Measurements from ENCODE around the gene ANO8. TPM values are rescaled to one million over a fixed set of nuclear protein-coding genes. Genes with fewer than 3 reads are reported as not detected.
"Not testable (repeated sequence)": the region's sequence is repeated elsewhere in the genome, so short reads cannot be mapped to it uniquely, and the experiment has no call there.

The ANO8 gene
- total and polyA plus RNA-seq, 10 donors, result 1.1 to 12.0 (median 7.2) TPM

DNA sequence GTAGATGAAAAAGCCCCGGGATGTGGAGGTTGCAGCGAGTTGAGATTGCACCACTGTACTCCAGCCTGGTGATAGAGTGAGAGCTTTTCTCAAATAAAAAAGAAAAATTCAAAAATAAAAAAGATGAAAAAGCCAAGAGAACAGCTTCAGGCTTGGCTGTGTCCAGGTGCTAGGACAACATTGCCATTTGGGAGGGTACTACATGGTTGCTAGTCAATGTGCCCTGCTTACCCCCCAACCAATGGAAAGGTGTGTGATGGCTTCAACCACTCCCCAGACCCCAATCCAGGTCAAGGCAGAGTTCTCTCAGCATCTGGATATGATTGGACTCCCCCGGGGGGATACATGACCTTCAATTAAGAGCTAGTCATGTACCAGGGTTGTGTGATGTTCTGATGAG lies 55.2 kb downstream of the ANO8 start:
- Histone ChIP-seq H3K9me3 (no peaks in the 10 kb centered on the region), H3K27ac (no peak overlapping the region), H3K27me3 (replicated peaks in 1 of 7) (peaks cover 0 to 24% (median 14%) of the 10 kb centered on the region in 7 donors), H3K4me1 (peaks cover 11 to 24% (median 19%) of the 10 kb centered on the region in 6 donors), H3K36me3 (peaks cover 0 to 67% (median 38%) of the 10 kb centered on the region in 6 donors), H3K4me3 (no peak overlapping the region)
- 66 to 91% (median 76%) methylated on average over 3 of the region's 3 CpGs for WGBS, 5 donors
- no peak for DNase-seq
- TF ChIP-seq POLR2AphosphoS5 (IDR thresholded peaks at IDR 0.05) (no peak), POLR2A (IDR thresholded peaks at IDR 0.05) (no peak)
- TF ChIP-seq, protein P1, sequence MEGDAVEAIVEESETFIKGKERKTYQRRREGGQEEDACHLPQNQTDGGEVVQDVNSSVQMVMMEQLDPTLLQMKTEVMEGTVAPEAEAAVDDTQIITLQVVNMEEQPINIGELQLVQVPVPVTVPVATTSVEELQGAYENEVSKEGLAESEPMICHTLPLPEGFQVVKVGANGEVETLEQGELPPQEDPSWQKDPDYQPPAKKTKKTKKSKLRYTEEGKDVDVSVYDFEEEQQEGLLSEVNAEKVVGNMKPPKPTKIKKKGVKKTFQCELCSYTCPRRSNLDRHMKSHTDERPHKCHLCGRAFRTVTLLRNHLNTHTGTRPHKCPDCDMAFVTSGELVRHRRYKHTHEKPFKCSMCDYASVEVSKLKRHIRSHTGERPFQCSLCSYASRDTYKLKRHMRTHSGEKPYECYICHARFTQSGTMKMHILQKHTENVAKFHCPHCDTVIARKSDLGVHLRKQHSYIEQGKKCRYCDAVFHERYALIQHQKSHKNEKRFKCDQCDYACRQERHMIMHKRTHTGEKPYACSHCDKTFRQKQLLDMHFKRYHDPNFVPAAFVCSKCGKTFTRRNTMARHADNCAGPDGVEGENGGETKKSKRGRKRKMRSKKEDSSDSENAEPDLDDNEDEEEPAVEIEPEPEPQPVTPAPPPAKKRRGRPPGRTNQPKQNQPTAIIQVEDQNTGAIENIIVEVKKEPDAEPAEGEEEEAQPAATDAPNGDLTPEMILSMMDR (IDR thresholded peaks at IDR 0.05 in 8 of 11, conservative IDR thresholded peaks at IDR 0.05 in 3 of 11), result no peak
- intact Hi-C loops (cut with DNase I; ENCODE audit: low total_unique reads), result no loop called here

DNA sequence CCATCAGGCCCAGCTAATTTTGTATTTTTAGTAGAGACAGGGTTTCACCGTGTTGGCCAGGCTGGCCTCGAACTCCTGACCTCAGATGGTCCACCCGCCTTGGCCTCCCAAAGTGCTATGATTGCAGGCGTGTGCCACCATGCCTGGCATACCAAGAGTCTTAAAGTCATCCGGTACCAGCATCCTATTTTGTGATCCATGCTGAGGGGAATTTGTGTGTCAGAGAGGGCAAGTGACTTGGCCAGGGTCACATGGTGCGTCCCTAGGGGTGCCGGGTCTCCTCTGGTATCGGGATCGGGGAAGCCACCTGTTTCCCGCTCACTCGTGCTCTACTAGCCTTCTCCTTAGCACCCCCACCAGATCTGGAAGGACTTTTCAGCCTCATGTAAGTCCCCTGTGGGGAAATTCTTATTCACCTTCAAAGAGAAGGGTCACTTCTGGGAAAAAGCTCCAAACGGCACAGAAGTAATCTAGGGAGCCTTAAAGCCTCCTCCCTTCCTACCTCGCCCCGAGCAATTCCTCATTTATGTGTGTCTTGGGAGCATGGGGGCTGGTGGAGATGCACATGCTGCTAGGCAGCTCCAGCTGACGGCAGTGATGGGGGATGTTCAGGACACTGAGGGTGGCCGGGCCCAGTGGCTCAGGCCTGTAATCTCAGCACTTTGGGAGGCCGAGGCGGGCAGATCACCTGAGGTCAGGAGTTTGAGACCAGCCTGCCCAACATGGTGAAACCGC lies 59.0 kb downstream of the ANO8 start:
- Histone ChIP-seq H3K27me3 (replicated peaks in 1 of 7) (no peaks in the 10 kb centered on the region), H3K4me3 (no peak overlapping the region), H3K9me3 (no peaks in the 10 kb centered on the region), H3K4me1 (no peaks in the 10 kb centered on the region), H3K36me3 (peaks cover 4 to 91% (median 68%) of the 10 kb centered on the region in 6 donors), H3K27ac (no peak overlapping the region)
- intact Hi-C loops (cut with DNase I; ENCODE audit: low total_unique reads), result no loop called here
- 92 to 97% (median 94%) methylated on average over 19 of the region's 19 CpGs for WGBS, 5 donors
- no peak for DNase-seq
- TF ChIP-seq, protein P1 (IDR thresholded peaks at IDR 0.05 in 8 of 11, conservative IDR thresholded peaks at IDR 0.05 in 3 of 11), result no peak
- TF ChIP-seq POLR2A (IDR thresholded peaks at IDR 0.05) (no peak), POLR2AphosphoS5 (IDR thresholded peaks at IDR 0.05) (no peak)

DNA sequence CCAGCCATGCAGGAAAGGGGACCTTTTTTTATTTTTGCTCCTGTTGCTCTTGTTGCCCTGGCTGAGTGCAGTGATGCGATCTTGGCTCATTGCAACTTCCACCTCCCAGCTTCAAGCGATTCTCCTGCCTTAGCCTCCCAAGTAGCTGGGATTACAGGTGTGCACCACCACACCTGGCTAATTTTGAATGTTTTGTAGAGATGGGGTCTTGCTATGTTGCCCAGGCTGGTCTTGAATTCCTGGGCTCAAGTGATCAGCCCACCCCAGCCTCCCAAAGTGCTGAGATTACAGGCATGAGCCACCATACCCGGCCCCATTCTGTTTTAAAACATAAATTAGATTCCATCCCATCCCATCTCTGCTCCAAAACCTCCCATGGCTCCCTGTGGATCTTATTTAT lies 59.8 kb downstream of the ANO8 start:
- intact Hi-C loops (cut with DNase I; ENCODE audit: low total_unique reads); H3K4me3 ChIP-seq: not testable (repeated sequence)
- WGBS, 5 donors, result 92 to 98% (median 96%) methylated on average over 3 of the region's 3 CpGs

More for the DNA sequence above, 59.8 kb downstream of the ANO8 start:
- not testable (repeated sequence) for H3K4me1 ChIP-seq; DNase-seq; H3K27me3 ChIP-seq (replicated peaks in 1 of 7); H3K9me3 ChIP-seq; H3K27ac ChIP-seq
- H3K36me3 ChIP-seq, result peaks cover 4 to 99% (median 71%) of the 10 kb centered on the region in 6 donors

Other genes starting within 250 kb of the ANO8 start
- gene USE1, start 119.5 kb downstream of the ANO8 start, total RNA-seq, result 10 to 100 TPM; 17.2 to 30.4 (median 25.9) TPM
- gene USE1, start 119.5 kb downstream of the ANO8 start, polyA plus RNA-seq, result 10 to 100 TPM; 65.1 to 74.4 (median 65.4) TPM
- 10 to 100 TPM in 6 of 7 donors, 1 to 10 TPM in 1; 7.7 to 28.6 (median 25.4) TPM for gene OCEL1, start 108.6 kb downstream of the ANO8 start, total RNA-seq
- 10 to 100 TPM; 20.4 to 31.8 (median 24.3) TPM for gene OCEL1, start 108.6 kb downstream of the ANO8 start, polyA plus RNA-seq
- gene NR2F6, start 88.9 kb downstream of the ANO8 start, total RNA-seq, result 10 to 100 TPM; 11.6 to 15.0 (median 14.5) TPM
- 10 to 100 TPM in 1 of 3 donors, 1 to 10 TPM in 2; 6.6 to 11.9 (median 7.8) TPM for gene NR2F6, start 88.9 kb downstream of the ANO8 start, polyA plus RNA-seq
- gene USHBP1, start 70.1 kb downstream of the ANO8 start, total RNA-seq, result 10 to 100 TPM in 2 of 7 donors, 1 to 10 TPM in 5; 4.4 to 16.6 (median 7.6) TPM
- 10 to 100 TPM in 2 of 3 donors, 1 to 10 TPM in 1; 3.1 to 16.6 (median 12.4) TPM for gene USHBP1, start 70.1 kb downstream of the ANO8 start, polyA plus RNA-seq
- 10 to 100 TPM; 61.7 to 84.3 (median 71.3) TPM for gene BABAM1, start 67.4 kb downstream of the ANO8 start, total RNA-seq
- 100 to 1,000 TPM in 2 of 3 donors, 10 to 100 TPM in 1; 74.8 to 133 (median 114) TPM for gene BABAM1, start 67.4 kb downstream of the ANO8 start, polyA plus RNA-seq
- gene ANKLE1, start 53.0 kb downstream of the ANO8 start, total RNA-seq, result 1 to 10 TPM; 1.9 to 5.0 (median 3.1) TPM
- gene ANKLE1, start 53.0 kb downstream of the ANO8 start, polyA plus RNA-seq, result 1 to 10 TPM; 2.2 to 4.3 (median 2.4) TPM
- 10 to 100 TPM in 5 of 7 donors, 1 to 10 TPM in 2; 7.7 to 18.7 (median 13.2) TPM for gene ABHD8, start 31.4 kb downstream of the ANO8 start, total RNA-seq
- gene ABHD8, start 31.4 kb downstream of the ANO8 start, polyA plus RNA-seq, result 10 to 100 TPM in 1 of 3 donors, 1 to 10 TPM in 2; 6.5 to 12.6 (median 7.9) TPM
- 10 to 100 TPM; 37.5 to 93.2 (median 57.8) TPM for gene MRPL34, start 29.0 kb downstream of the ANO8 start, total RNA-seq
- 100 to 1,000 TPM in 2 of 3 donors, 10 to 100 TPM in 1; 95.4 to 153 (median 152) TPM for gene MRPL34, start 29.0 kb downstream of the ANO8 start, polyA plus RNA-seq
- 10 to 100 TPM; 10.5 to 25.6 (median 22.4) TPM for gene DDA1, start 25.3 kb downstream of the ANO8 start, total RNA-seq
- gene DDA1, start 25.3 kb downstream of the ANO8 start, polyA plus RNA-seq, result 10 to 100 TPM; 28.7 to 42.2 (median 37.7) TPM
- 10 to 100 TPM; 19.4 to 44.1 (median 28.2) TPM for gene GTPBP3, start 2.7 kb upstream of the ANO8 start, total RNA-seq
- 10 to 100 TPM; 13.0 to 24.5 (median 17.5) TPM for gene GTPBP3, start 2.7 kb upstream of the ANO8 start, polyA plus RNA-seq
- 100 to 1,000 TPM; 233 to 555 (median 350) TPM for gene PLVAP, start 42.5 kb upstream of the ANO8 start, total RNA-seq
- gene PLVAP, start 42.5 kb upstream of the ANO8 start, polyA plus RNA-seq, result 10 to 100 TPM; 26.6 to 57.9 (median 46.6) TPM
- gene CCDC194, start 59.3 kb upstream of the ANO8 start, total RNA-seq, result 1 to 10 TPM in 6 of 7 donors, not detected in 1; 1.0 to 2.2 (median 1.7) TPM
- under 1 TPM; 0.13 to 0.18 (median 0.15) TPM for gene CCDC194, start 59.3 kb upstream of the ANO8 start, polyA plus RNA-seq
- gene BST2, start 70.8 kb upstream of the ANO8 start, total RNA-seq, result 100 to 1,000 TPM; 159 to 257 (median 172) TPM
- gene BST2, start 70.8 kb upstream of the ANO8 start, polyA plus RNA-seq, result 100 to 1,000 TPM in 2 of 3 donors, 10 to 100 TPM in 1; 91.4 to 240 (median 163) TPM
- 10 to 100 TPM; 31.7 to 45.2 (median 37.8) TPM for gene MVB12A, start 85.2 kb upstream of the ANO8 start, total RNA-seq
- gene MVB12A, start 85.2 kb upstream of the ANO8 start, polyA plus RNA-seq, result 10 to 100 TPM; 42.0 to 62.0 (median 42.1) TPM
- not detected for gene TMEM221, start 113.8 kb upstream of the ANO8 start, total RNA-seq
- gene TMEM221, start 113.8 kb upstream of the ANO8 start, polyA plus RNA-seq, result under 1 TPM in 2 of 3 donors, not detected in 1; 0.03 to 0.20 TPM
- gene NXNL1, start 126.1 kb upstream of the ANO8 start, total RNA-seq, result not detected
- not detected for gene NXNL1, start 126.1 kb upstream of the ANO8 start, polyA plus RNA-seq
- 10 to 100 TPM; 11.3 to 23.3 (median 18.6) TPM for gene SLC27A1, start 135.7 kb upstream of the ANO8 start, total RNA-seq
- 10 to 100 TPM in 1 of 3 donors, 1 to 10 TPM in 2; 4.8 to 14.7 (median 9.3) TPM for gene SLC27A1, start 135.7 kb upstream of the ANO8 start, polyA plus RNA-seq
- 100 to 1,000 TPM in 2 of 7 donors, 10 to 100 TPM in 5; 70.6 to 111 (median 83.7) TPM for gene PGLS, start 176.8 kb upstream of the ANO8 start, total RNA-seq
- gene PGLS, start 176.8 kb upstream of the ANO8 start, polyA plus RNA-seq, result 100 to 1,000 TPM in 2 of 3 donors, 10 to 100 TPM in 1; 94.8 to 118 (median 109) TPM
- 100 to 1,000 TPM in 4 of 7 donors, 10 to 100 TPM in 3; 89.4 to 146 (median 116) TPM for gene COLGALT1, start 220.8 kb upstream of the ANO8 start, total RNA-seq
- gene COLGALT1, start 220.8 kb upstream of the ANO8 start, polyA plus RNA-seq, result 10 to 100 TPM; 52.4 to 86.4 (median 83.1) TPM